GM10266 (cell line): ENCODE measurements around the gene CRISP3.

ENCODE experiments used
- DNase-seq: peaks from one replicate; pipeline ENCODE4 v3.0.0; 2012; ENCODE audit errors: extremely low spot score
- CTCF ChIP-seq: IDR thresholded peaks from 2 replicates; pipeline ENCODE4 v1.5.1; 2012; ENCODE audit warnings: mild to moderate bottlenecking, low read depth; ENCODE audit not compliant: control insufficient read depth, insufficient read depth; ENCODE audit errors: missing control alignments

CRISP3 gene

DNA sequence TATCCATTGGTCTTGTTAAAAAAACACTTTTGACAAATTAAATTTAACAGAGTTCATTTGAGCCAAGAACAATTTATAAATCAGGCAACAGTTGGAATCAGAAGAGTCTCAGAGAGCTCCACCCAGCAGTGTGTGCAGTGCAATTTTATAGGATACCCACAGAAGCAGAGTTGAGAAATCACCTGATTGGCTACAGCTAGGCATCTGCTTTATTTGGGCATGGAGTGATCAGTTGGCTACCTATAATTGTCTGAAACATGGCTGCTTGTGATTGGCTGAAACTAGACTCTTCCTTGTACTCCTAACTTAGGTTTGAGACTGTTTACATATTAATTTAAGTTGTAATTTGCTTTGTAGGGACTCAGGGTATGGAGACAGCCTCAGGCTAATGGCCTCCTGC lies 30.9 kb upstream of the CRISP3 start:
- TF ChIP-seq CTCF: no peak
- no peak for DNase-seq

GRCh38 chr6:49772285-49772684 lies 28.1 kb upstream of the CRISP3 start:
- TF ChIP-seq CTCF: no peak
- no peak for DNase-seq

DNA sequence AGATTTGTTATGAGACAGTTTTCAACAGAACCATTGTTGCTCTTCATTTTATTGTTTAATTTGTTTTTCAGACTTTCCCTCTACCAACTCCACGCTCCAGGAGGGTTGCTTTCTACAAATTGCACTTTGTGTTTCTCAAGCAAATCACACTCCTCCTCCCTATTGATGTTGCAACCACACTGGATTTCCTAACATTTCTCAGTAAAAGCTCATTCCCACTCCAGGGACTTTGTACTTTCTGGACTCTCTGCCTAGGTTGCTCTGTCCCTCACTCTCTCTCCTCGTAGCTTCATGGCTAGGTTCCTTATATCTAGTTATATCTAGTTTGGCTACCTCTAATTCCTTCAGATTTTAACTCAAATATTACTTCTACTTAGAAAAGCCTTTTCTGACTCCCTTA lies 22.6 kb upstream of the CRISP3 start:
- no peak for TF ChIP-seq CTCF
- no peak for DNase-seq

- DNase-seq: no peak
- TF ChIP-seq CTCF: no peak
These were observed 20.5 kb upstream of the CRISP3 start for GRCh38 chr6:49764571-49765236.

- TF ChIP-seq CTCF: no peak
- no peak for DNase-seq
These were observed 759 bp downstream of the CRISP3 start for GRCh38 chr6:49743429-49743828.

- TF ChIP-seq CTCF: no peak
- DNase-seq: no peak
These were observed 4.8 kb downstream of the CRISP3 start for GRCh38 chr6:49739423-49739822.

DNA sequence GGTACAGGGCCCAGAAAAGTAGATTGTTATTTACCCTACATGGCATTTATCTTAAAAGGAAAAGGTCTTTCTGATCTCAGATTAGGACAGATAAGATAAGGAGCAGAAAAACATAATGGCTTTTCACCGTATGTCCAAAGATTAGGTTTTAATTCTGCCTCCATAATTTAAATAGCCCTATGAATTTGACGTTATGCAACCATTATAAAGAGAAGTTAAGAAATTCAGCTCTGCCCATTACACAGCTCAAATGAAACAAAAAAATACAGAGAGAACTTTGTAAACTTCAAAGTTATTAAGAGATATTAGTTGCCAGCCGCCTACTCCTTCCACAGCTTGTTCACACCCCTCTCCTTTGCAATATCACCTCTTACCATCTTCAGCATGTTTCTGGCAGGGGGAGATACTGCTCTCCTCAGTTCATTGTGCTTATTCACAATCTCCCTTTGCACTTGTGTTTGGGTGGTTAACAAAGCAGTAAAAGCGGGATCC lies 8.1 kb downstream of the CRISP3 start:
- no peak for DNase-seq
- no peak for TF ChIP-seq CTCF
